HG03175 (cell line): ENCODE results near the gene CELF2.
A peak's percentile ranks its signal among the peaks of the same experiment; 100 is the strongest.

Source experiments
- ATAC-seq: cut with Tn5 transposase; IDR thresholded peaks from one replicate; pipeline ENCODE4 v1.9.1; 2021; ENCODE audit warnings: mild to moderate bottlenecking, moderate library complexity; ENCODE audit not compliant: unreplicated experiment

Gene CELF2

DNA sequence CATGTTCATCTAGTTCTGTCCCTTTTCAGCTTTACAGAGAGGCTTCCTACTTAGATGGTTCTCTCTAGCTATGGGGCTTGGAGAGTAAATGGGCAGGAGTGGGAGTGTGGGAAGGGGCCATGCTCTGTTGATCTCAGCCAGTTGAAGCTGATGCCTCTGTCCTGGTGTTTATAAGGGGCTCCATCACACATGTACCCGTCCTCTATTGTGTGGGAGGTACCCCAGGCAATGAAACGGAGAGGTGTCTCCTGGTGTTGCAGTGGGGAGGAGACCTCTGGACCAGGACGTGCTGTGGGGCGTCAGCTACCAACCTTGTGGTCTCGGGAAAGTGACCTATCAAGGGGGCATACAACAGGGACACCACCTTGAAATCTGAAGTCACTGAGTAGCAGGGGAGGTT is 173.5 kb downstream of the CELF2 start:
- ATAC-seq, result no peak

GRCh38 chr10:11191678-11192077 is 174.0 kb downstream of the CELF2 start:
- ATAC-seq, result no peak

DNA sequence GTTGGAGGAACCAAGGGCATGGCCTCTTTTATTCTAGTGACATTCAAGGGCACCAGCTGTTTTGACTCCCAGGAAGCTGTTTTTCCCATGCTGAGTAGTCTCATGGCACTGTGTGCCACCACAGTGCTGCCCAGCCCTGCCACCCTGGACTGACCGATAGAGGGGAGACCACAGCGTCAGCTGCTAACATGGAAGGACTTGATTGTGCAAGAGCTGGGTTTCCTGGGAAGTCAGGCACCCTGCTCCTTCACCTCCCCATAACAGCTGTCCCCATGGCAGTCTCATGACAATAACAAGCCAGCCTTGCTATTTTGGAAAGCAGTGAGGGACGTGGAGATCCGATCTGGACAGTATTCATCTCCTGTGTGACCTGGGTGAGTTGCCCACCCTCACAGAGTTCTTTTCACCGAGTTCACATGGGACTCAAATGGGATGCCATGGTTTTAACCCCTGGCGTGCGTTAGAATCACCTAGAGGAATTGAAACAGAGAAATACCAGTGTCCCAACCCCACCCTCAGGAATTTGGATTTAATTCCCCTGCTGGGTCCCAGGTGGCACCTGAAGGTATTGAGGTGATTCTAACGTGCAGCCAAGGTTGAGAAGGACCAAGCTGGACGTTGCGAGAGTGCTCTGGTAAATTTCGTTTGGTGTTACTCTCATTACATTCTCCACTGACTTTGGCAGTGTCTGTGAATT is 174.8 kb downstream of the CELF2 start:
- no peak for ATAC-seq

GRCh38 chr10:11193001-11193551 is 175.4 kb downstream of the CELF2 start:
- ATAC-seq, result no peak

GRCh38 chr10:11194859-11195586 is 177.4 kb downstream of the CELF2 start:
- ATAC-seq, result peak; percentile 31

- no peak for ATAC-seq
These were observed 178.0 kb downstream of the CELF2 start for GRCh38 chr10:11195623-11196022.

DNA sequence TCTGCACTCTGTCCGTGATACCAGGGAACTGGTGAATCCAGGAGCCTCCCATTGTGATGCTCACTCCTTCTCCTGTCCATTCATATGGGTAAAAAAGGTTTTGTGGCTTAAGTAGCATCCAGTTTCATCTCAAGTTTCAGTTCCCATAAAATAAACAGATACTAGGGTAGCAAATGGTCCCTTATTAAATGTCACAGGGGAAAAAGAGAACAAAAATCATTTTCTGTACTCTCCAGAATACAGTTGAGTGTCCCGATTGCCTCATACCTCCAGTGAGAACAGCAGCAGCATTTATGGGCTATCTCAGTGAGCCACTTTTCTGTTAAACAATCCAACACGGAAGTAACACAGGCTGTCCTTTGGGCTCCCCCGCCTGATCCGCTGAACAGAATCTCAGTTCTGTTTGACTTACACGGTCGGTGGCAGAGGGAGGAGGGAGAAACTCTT is 179.6 kb downstream of the CELF2 start:
- ATAC-seq, result peak; percentile 75

DNA sequence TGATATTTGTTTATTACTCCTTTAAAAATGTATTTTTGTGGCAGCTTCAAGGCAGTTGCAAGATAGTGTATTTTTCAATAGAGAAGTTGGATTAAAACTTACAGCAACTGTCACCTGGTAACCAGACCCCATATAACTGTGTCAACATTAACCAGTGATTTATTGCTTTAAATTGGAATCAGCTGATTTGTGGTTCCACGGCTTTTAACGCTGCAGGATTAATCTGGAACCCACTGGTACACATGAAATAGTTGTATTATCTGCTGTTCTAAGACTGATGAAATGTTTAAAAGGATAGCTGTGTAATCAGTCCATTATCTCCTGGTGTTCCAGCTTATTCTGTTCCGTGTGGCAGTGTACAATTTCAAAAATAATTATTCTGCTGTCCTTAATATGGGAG is 180.2 kb downstream of the CELF2 start:
- no peak for ATAC-seq

- ATAC-seq, result no peak
These were observed 184.2 kb downstream of the CELF2 start for GRCh38 chr10:11201911-11202310.

GRCh38 chr10:11204351-11204942 is 186.8 kb downstream of the CELF2 start:
- no peak for ATAC-seq

- no peak for ATAC-seq
These were observed 187.5 kb downstream of the CELF2 start for GRCh38 chr10:11205030-11205772.

- no peak for ATAC-seq
These were observed 189.2 kb downstream of the CELF2 start for GRCh38 chr10:11206676-11207559.

DNA sequence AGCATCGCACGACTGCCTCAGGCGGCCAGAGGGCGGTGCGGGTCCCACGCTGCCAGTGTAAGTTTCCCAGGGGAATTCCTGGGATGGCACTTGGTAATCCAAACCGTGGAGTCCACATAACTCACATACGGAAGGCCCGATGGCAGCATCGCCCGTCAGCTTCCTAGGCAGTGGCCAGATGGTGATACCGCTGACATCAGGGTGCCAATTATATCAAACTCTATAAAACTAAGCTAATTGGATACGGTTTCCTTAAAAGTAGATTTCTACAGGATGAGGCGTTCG is 189.8 kb downstream of the CELF2 start:
- ATAC-seq, result no peak

DNA sequence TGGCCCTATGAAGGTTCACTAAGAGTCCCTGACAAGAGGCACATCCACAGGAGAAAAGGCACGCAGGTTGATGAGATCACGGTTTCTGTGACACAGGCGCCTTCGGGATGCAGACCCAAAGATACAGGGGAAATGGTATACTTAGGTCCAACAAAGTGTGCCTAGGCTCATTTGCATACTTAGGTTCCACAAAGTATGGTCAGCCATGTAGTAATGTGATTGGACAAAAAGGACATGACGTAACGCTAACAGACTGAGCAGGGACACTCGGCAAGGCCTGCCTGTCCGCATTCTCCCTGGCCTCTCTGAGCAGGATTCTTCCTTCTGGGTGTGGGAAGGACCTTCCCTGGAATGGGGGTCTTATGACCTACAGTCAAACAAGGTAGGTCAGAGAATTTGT is 190.6 kb downstream of the CELF2 start:
- ATAC-seq, result no peak

DNA sequence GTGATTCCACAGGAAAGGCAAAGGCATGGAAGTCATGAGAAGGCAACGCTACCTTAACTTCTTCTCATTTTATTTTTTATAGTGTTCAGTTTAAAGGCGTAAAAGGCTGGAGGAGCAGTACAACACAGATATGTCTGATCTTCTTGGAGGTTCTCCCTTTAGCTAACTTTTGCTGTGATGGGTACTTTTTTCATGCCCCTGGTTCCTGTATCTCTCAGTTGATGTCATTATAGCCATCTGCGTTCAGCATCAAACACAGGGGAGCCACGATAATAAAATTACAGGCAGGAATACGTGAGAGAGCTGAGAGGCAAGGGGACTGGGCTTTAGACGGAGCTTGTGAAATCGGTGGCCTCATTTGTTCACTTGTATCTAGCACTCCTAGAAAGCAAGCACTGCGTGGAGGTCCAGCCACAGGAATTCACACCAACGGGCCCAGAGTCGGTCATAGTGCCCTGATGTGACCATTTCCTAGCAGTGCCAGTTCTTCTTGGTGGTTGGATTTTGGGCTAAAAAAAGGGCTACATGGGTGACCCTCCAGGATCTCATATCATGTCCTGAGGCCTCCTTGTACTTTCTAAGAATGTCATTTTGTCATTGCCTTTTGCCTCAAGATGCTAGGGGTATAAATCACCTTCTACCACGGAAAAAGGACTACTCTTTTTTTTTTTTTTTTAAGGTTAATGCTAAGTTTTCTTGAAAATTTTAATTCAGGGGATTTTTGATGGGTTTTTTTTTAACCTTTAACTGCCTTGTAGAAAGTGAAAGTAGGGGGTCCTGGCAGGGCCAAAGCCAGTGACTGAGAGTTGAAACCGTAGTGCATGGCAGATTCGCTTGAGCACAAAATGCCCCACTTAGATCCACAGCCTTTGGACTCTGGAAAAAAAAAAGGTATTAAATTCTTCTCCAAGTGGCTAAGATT is 191.5 kb downstream of the CELF2 start:
- peak; percentile 55 for ATAC-seq

DNA sequence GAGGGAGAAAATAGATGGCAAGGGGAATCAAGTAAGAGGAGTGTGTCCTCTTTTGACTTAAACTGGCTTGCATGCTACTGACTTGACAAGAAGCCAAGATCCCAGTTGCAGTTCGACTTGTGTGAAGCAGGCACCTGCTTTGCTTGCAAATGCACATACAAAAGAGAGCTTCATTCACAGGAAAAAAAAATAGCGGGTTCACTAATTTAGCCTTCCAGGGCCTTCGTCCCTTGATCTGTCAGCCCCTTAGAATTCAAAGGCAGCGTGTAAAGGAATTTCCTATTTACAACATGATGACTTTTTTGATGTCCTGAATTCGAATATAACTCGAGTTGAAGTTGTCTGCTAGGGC is 192.1 kb downstream of the CELF2 start:
- peak; percentile 24 for ATAC-seq

DNA sequence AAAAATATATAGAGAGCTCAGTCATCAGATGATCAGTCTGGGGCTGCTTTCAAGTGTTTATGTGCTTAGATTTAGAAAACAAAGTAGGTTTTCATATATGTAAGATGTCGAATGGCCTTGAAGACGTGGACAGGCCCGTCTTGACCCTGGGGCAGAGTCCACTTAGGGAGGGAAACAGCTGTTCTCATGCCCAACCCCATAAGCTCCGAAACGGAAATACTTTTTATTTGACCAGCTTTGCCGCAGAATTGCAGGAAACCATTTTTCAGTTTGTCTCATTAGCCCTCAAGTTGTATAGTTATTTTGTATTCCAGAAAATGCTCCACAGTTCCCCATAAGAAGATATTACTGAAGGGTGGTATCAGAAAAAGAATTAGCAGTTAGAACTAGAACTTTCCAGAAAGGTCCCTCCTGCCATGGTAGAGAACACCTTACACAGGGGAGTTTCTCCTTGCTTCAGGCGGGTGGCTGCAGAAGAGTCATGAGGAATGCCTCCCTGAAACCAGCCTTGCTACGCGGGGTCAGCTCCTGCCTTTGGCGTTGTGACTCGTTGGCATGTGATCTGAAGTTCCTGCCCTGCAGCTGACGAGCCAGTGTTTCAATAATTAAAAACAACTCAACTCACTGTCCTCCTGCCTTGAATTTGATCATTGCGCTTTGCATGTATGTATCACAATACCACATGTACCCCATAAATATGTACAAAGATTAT is 192.7 kb downstream of the CELF2 start:
- no peak for ATAC-seq

- no peak for ATAC-seq
These were observed 194.8 kb downstream of the CELF2 start for GRCh38 chr10:11212288-11213085.
